Testis (tissue), 3 donors: ENCODE data around the gene ZNF423. TPM values are rescaled to one million over a fixed set of nuclear protein-coding genes. Genes with fewer than 3 reads are reported as not detected.

ENCODE experiments used
- DNase-seq: peaks from one replicate; pipeline ENCODE4 v3.0.0-alpha.2; 2019
- H3K27ac ChIP-seq, 2 donors: fragments of 200-600 bp; sonication (generic); one replicate each; pipeline ENCODE4 v1.5.1; 2019
- H3K27me3 ChIP-seq: fragments of 200-600 bp; sonication (generic); one replicate; pipeline ENCODE4 v1.5.1; 2019
- H3K36me3 ChIP-seq: fragments of 200-600 bp; sonication (generic); one replicate; pipeline ENCODE4 v1.5.1; 2017; ENCODE audit warnings: low read depth; ENCODE audit errors: missing control alignments
- H3K4me1 ChIP-seq: fragments of 200-600 bp; sonication (generic); one replicate; pipeline ENCODE4 v1.5.1; 2019
- H3K4me3 ChIP-seq, 2 donors: fragments of 200-600 bp; sonication (generic); one replicate each; pipeline ENCODE4 v1.5.1; 2017 to 2019
- H3K9me3 ChIP-seq: fragments of 200-600 bp; sonication (generic); one replicate; pipeline ENCODE4 v1.5.1; 2017
- POLR2A ChIP-seq: fragments of 450-650 bp; IDR thresholded peaks from one replicate; pipeline ENCODE4 v1.6.1; 2017; ENCODE audit warnings: antibody characterized with exemption, mild to moderate bottlenecking, moderate library complexity
- WGBS, 2 donors: methylation state at CpG; one replicate each; pipeline ENCODE4 v1.1.5; 2018; 5-methylcytosine and 5-hydroxymethylcytosine counted together
- intact Hi-C: fragments of 100-400 bp; cut with DNase I; formaldehyde crosslinking; loops from one replicate; pipeline ENCODE4 v1.15.1; 2023; ENCODE audit warnings: low total_unique reads
- polyA plus RNA-seq: library from polyadenylated mRNA; stranded (reverse); fragments of 350-450 nt; fragmentation: Illumina TruSeq; extraction: RNeasy Lipid Tissue Mini Kit (QIAGEN cat#74804); gene quantifications from one replicate; pipeline ENCODE4 v1.2.3, GENCODE V29; 2014; ENCODE audit warnings: low read depth, low replicate concordance; ENCODE audit not compliant: insufficient read depth
- total RNA-seq, 2 donors: library from RNA; depleted of rRNA; stranded (reverse); fragments of >200 nt; gene quantifications; one replicate each; pipeline ENCODE4 v1.2.3, GENCODE V29; 2016
- TF ChIP-seq, protein P1 (sequence below), 3 experiments: fragments of 450-650 bp in 2 of 3; fragments of 200-600 bp in 1 of 3; sonication (generic) in 1 of 3; IDR thresholded peaks; one replicate each; pipeline ENCODE4 v1.5.1; 2016 to 2019; ENCODE audit warnings: antibody characterized with exemption in 3 of 3, mild to moderate bottlenecking in 2 of 3, moderate library complexity in 1 of 3

ZNF423 gene
- total and polyA plus RNA-seq, 3 donors from 2014 or later: 8.9 to 19.0 (median 12.1) TPM

GRCh38 chr16:49519741-49520140, 336.2 kb downstream of the ZNF423 start:
- intact Hi-C loops: no loop called here
- H3K4me1 ChIP-seq: peaks cover 6% of the 10 kb centered on the region
- H3K4me3 ChIP-seq: no peak overlapping the region
- H3K9me3 ChIP-seq: no peaks in the 10 kb centered on the region
- DNase-seq: no peak
- no peaks in the 10 kb centered on the region for H3K36me3 ChIP-seq
- WGBS, 2 donors: 89 to 97% methylated on average over 4 of the region's 4 CpGs
- TF ChIP-seq POLR2A: no peak
- TF ChIP-seq, protein P1, sequence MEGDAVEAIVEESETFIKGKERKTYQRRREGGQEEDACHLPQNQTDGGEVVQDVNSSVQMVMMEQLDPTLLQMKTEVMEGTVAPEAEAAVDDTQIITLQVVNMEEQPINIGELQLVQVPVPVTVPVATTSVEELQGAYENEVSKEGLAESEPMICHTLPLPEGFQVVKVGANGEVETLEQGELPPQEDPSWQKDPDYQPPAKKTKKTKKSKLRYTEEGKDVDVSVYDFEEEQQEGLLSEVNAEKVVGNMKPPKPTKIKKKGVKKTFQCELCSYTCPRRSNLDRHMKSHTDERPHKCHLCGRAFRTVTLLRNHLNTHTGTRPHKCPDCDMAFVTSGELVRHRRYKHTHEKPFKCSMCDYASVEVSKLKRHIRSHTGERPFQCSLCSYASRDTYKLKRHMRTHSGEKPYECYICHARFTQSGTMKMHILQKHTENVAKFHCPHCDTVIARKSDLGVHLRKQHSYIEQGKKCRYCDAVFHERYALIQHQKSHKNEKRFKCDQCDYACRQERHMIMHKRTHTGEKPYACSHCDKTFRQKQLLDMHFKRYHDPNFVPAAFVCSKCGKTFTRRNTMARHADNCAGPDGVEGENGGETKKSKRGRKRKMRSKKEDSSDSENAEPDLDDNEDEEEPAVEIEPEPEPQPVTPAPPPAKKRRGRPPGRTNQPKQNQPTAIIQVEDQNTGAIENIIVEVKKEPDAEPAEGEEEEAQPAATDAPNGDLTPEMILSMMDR (IDR thresholded peaks at IDR 0.05): no peak
- H3K27me3 ChIP-seq: no peaks in the 10 kb centered on the region
- H3K27ac ChIP-seq: no peak overlapping the region

DNA sequence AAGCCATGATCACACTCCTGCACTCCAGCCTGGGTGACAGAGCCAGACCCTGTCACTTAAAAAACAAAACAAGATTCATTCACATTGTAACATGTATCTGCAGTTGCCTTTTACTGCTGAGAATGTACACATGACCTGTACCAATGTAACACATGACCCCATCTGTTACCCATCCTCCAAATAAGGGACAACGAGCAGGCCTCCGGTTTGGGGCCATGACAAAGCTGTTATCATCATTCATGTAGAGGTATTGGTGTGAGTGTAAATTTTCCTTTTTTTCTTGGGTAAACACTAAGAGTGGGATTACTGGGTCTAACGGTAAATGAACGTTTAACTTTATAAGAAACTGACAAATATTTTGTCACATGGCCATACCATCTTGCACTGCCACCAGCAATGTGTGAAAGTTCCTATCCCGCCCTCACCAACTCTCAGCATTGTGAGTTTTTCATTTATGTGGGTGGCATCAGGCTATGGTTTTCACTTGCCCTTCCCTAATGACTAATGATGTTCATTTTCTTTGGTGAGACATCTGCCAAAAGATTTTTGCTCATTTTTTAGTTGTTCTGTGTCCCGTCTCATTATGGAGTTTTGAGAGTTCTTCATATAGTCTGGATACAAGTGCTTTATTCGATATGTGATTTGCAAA, 336.8 kb downstream of the ZNF423 start:
- DNase-seq: no peak
- H3K27me3 ChIP-seq: no peaks in the 10 kb centered on the region
- TF ChIP-seq POLR2A: no peak
- TF ChIP-seq, protein P1 (IDR thresholded peaks at IDR 0.05): no peak
- intact Hi-C loops: no loop called here
- H3K9me3 ChIP-seq: no peaks in the 10 kb centered on the region
- no peaks in the 10 kb centered on the region for H3K36me3 ChIP-seq
- H3K4me3 ChIP-seq: no peak overlapping the region
- H3K27ac ChIP-seq: no peak overlapping the region
- WGBS, 2 donors: 88 to 92% methylated on average over 7 of the region's 7 CpGs
- H3K4me1 ChIP-seq: no peaks in the 10 kb centered on the region

DNA sequence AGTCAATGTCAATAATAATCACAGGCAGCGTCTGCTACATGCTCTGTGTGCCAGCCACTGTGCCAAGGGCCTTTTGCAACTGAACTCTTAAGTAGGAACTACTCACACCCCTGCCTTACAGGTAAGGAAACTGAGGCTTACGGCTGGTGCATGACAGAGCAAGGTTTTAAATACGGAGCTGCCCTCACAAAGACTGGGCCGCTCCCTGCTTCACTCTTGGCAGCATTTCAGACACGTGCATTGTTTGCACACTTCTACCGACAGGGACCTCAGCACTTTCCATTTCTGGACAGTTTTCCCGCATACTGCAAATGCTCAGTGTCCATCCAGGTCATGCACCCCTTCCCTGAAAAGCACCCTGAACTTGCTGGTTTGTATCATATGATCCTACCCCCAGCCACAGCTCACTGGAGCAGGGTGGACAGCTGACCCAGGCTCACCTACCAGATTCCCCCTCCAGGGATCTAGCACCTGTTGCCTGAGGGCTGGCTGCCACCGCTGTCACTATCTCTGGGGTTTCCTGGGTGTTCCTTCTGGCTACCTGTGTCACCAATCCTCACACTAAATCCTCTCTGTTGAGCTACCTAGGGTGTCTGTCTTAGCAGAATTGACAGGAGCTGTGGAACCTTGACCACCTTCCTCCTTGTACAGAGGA, 339.4 kb downstream of the ZNF423 start:
- H3K27me3 ChIP-seq: no peaks in the 10 kb centered on the region
- no peak for DNase-seq
- no peaks in the 10 kb centered on the region for H3K9me3 ChIP-seq
- no peaks in the 10 kb centered on the region for H3K4me1 ChIP-seq
- WGBS, 2 donors: 77 to 81% methylated on average over 8 of the region's 8 CpGs
- H3K27ac ChIP-seq: no peak overlapping the region
- intact Hi-C loops: no loop called here
- no peak for TF ChIP-seq POLR2A
- TF ChIP-seq, protein P1 (IDR thresholded peaks at IDR 0.05): no peak
- H3K4me3 ChIP-seq: no peak overlapping the region
- H3K36me3 ChIP-seq: no peaks in the 10 kb centered on the region

DNA sequence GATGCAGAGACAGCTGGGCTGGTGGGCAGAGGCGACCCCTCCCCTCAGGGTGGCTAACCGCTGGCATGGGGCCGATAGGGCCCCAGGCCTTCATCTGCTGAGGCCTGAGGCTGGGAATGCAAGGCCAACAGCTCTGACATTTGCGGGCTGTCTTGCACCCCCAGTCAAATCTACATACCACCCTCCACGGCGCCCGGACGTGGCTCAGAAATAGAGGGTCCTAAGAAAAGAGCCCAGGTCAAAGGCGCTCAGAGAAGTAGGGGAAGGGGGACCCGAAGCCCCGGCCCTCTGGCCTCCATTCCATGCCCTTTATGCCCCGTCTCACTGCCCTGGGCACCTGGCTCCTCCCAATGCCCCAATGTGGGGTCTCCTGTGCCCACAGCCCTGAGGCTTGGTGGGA, 340.1 kb downstream of the ZNF423 start:
- Histone ChIP-seq H3K9me3 (no peaks in the 10 kb centered on the region), H3K36me3 (no peaks in the 10 kb centered on the region), H3K4me3 (no peak overlapping the region), H3K4me1 (no peaks in the 10 kb centered on the region), H3K27ac (no peak overlapping the region), H3K27me3 (no peaks in the 10 kb centered on the region)
- intact Hi-C loops: no loop called here
- WGBS, 2 donors: 92 to 95% methylated on average over 11 of the region's 12 CpGs
- no peak for DNase-seq
- TF ChIP-seq POLR2A: no peak
- TF ChIP-seq, protein P1 (IDR thresholded peaks at IDR 0.05): no peak
